Measurements from ENCODE around the gene ADRA2A.

The ADRA2A gene

GRCh38 chr10:111116211-111116610 lies 39.4 kb downstream of the ADRA2A start:
- H3K4me2 ChIP-seq (ENCODE audit: insufficient read depth, low read length), result no peak overlapping the region
- DNase-seq, result no peak
- H3K27me3 ChIP-seq (ENCODE audit: insufficient read depth, low read length, poor library complexity), result no peaks in the 10 kb centered on the region
- no peaks in the 10 kb centered on the region for H4K20me1 ChIP-seq (ENCODE audit: insufficient read depth, low read length)
- ATAC-seq (ENCODE audit: insufficient read depth, low read depth), result no peak
- no peaks in the 10 kb centered on the region for H3K36me3 ChIP-seq (ENCODE audit: insufficient read depth, low read length)
- no peak overlapping the region for H3K9ac ChIP-seq (ENCODE audit: low read depth, low read length)
- no peak overlapping the region for H3K27ac ChIP-seq (ENCODE audit: low read length)
- no peak overlapping the region for H2AFZ ChIP-seq (ENCODE audit: low read depth, low read length)
- no peak overlapping the region for H3K4me3 ChIP-seq (ENCODE audit: low read depth in 1 of 2, low read length in 2 of 2)
- no peak for TF ChIP-seq EZH2 (IDR thresholded peaks at IDR 0.05; ENCODE audit: borderline replicate concordance, low read depth, low read length, severe bottlenecking)
- TF ChIP-seq CTCF (IDR thresholded peaks at IDR 0.05; ENCODE audit: borderline replicate concordance, extremely low read depth, low read length, poor library complexity, severe bottlenecking), result no peak
- H3K4me1 ChIP-seq (ENCODE audit: insufficient read depth, low read length), result no peaks in the 10 kb centered on the region
- no peaks in the 10 kb centered on the region for H3K79me2 ChIP-seq (ENCODE audit: insufficient read depth, low read length)
- no peaks in the 10 kb centered on the region for H3K9me3 ChIP-seq (ENCODE audit: insufficient read depth, low read length, severe bottlenecking)

- Histone ChIP-seq H3K4me2 (ENCODE audit: insufficient read depth, low read length) (no peak overlapping the region), H3K9ac (ENCODE audit: low read depth, low read length) (no peak overlapping the region), H3K4me1 (ENCODE audit: insufficient read depth, low read length) (no peaks in the 10 kb centered on the region), H3K4me3 (ENCODE audit: low read depth in 1 of 2, low read length in 2 of 2) (no peak overlapping the region), H4K20me1 (ENCODE audit: insufficient read depth, low read length) (no peaks in the 10 kb centered on the region), H3K27me3 (ENCODE audit: insufficient read depth, low read length, poor library complexity) (no peaks in the 10 kb centered on the region), H3K79me2 (ENCODE audit: insufficient read depth, low read length) (no peaks in the 10 kb centered on the region), H2AFZ (ENCODE audit: low read depth, low read length) (no peak overlapping the region), H3K27ac (ENCODE audit: low read length) (no peak overlapping the region), H3K9me3 (ENCODE audit: insufficient read depth, low read length, severe bottlenecking) (no peaks in the 10 kb centered on the region), H3K36me3 (ENCODE audit: insufficient read depth, low read length) (no peaks in the 10 kb centered on the region)
- DNase-seq, result no peak
- no peak for ATAC-seq (ENCODE audit: insufficient read depth, low read depth)
- no peak for TF ChIP-seq CTCF (IDR thresholded peaks at IDR 0.05; ENCODE audit: borderline replicate concordance, extremely low read depth, low read length, poor library complexity, severe bottlenecking)
- TF ChIP-seq EZH2 (IDR thresholded peaks at IDR 0.05; ENCODE audit: borderline replicate concordance, low read depth, low read length, severe bottlenecking), result no peak
Measured at GRCh38 chr10:111116762-111117445, 40.1 kb downstream of the ADRA2A start.

DNA sequence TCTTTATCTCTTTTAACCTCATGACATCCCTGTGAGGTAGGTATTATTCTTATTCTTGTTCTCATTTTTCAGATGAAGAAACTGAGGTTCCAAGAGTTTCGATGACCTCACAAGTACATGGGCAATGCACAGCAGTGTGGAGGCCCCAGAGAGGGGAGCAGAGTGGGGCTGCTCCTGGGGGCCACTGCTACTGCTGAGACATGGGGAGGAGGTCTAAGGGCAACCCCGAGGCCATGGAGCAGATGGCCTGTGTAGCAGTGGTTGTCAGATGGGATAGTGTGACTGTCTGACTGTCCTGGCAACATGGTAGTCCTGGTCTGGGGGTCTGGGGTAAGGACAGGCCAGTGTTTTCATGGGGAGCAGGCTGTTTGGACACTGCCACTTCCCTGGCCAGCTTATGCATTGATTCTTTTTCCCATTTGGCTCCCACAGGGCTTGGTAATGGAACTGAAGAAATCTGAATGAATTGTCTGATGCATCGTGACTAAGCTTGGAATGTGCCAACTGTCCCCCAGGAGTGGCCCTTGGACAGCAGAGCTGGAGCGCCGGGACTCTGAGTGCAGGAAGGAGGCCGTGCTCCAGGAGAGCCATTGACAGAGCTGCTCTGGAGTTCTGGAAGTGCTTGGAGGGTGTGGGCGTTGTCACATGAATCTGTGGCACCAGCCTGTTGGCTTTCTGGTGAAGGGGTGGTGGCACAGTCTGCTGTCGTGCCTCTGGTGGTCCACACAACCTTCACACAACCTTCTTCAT lies 40.9 kb downstream of the ADRA2A start:
- TF ChIP-seq EZH2 (IDR thresholded peaks at IDR 0.05; ENCODE audit: borderline replicate concordance, low read depth, low read length, severe bottlenecking), result no peak
- no peak for TF ChIP-seq CTCF (IDR thresholded peaks at IDR 0.05; ENCODE audit: borderline replicate concordance, extremely low read depth, low read length, poor library complexity, severe bottlenecking)
- Histone ChIP-seq H3K4me1 (ENCODE audit: insufficient read depth, low read length) (no peaks in the 10 kb centered on the region), H2AFZ (ENCODE audit: low read depth, low read length) (no peak overlapping the region), H4K20me1 (ENCODE audit: insufficient read depth, low read length) (no peaks in the 10 kb centered on the region), H3K9me3 (ENCODE audit: insufficient read depth, low read length, severe bottlenecking) (no peaks in the 10 kb centered on the region), H3K27ac (ENCODE audit: low read length) (no peak overlapping the region), H3K27me3 (ENCODE audit: insufficient read depth, low read length, poor library complexity) (no peaks in the 10 kb centered on the region), H3K9ac (ENCODE audit: low read depth, low read length) (no peak overlapping the region), H3K4me3 (ENCODE audit: low read depth in 1 of 2, low read length in 2 of 2) (no peak overlapping the region), H3K36me3 (ENCODE audit: insufficient read depth, low read length) (no peaks in the 10 kb centered on the region), H3K79me2 (ENCODE audit: insufficient read depth, low read length) (no peaks in the 10 kb centered on the region), H3K4me2 (ENCODE audit: insufficient read depth, low read length) (no peak overlapping the region)
- ATAC-seq (ENCODE audit: insufficient read depth, low read depth) (no peak), DNase-seq (no peak)

All from DND-41 (cell line).